Keratinocyte (primary cell): ENCODE results near the gene ZNF440. TPM values are rescaled to one million over a fixed set of nuclear protein-coding genes. Genes with fewer than 3 reads are reported as not detected.

Experiments used
- DNase-seq: peaks from one replicate; pipeline ENCODE4 v3.0.0-alpha.2; 2011; ENCODE audit warnings: low read depth, missing footprints, low spot score
- FAIRE-seq: peaks from 2 replicates; lab custom pipeline; 2011; peaks lifted over from hg19 to GRCh38; lab: Jason Lieb, UNC
- H2AFZ ChIP-seq: 2 replicates; pipeline ENCODE4 v1.6.0; 2012; ENCODE audit warnings: low read length, control low read depth, inconsistent platforms; ENCODE audit not compliant: control insufficient read depth
- H3K27ac ChIP-seq: 2 replicates; pipeline ENCODE4 v1.5.1; 2011; ENCODE audit warnings: low read length; ENCODE audit not compliant: control insufficient read depth, insufficient read depth
- H3K27me3 ChIP-seq: 3 replicates; pipeline ENCODE4 v1.6.0; 2011; ENCODE audit warnings: low read length; ENCODE audit not compliant: control insufficient read depth, insufficient read depth; ENCODE audit errors: extremely low read depth
- H3K36me3 ChIP-seq, 2 experiments: 2 replicates in 1 of 2; 3 replicates in 1 of 2; pipeline ENCODE4 v1.5.1; 2011; ENCODE audit warnings: low read length in 2 of 2, mild to moderate bottlenecking in 1 of 2; ENCODE audit not compliant: control insufficient read depth in 2 of 2, insufficient read depth in 2 of 2; ENCODE audit errors: extremely low read depth in 1 of 2
- H3K4me1 ChIP-seq: 3 replicates; pipeline ENCODE4 v1.5.1; 2011; ENCODE audit warnings: low read length; ENCODE audit not compliant: control insufficient read depth, insufficient read depth; ENCODE audit errors: extremely low read depth
- H3K4me2 ChIP-seq: 3 replicates; pipeline ENCODE4 v1.6.0; 2011; ENCODE audit warnings: low read depth, low read length; ENCODE audit not compliant: control insufficient read depth, insufficient read depth; ENCODE audit errors: extremely low read depth
- H3K4me3 ChIP-seq, 3 experiments: fragments of 200-600 bp in 1 of 3; sonication (generic) in 1 of 3; 2 replicates in 2 of 3; 3 replicates in 1 of 3; pipeline ENCODE4 v1.5.1; 2011 to 2016; ENCODE audit warnings: low read length in 3 of 3, mild to moderate bottlenecking in 3 of 3, control low read depth in 2 of 3, inconsistent platforms in 1 of 3, low read depth in 1 of 3, mixed read lengths in 1 of 3, mixed run types in 1 of 3, moderate library complexity in 1 of 3; ENCODE audit not compliant: control insufficient read depth in 2 of 3, insufficient read depth in 2 of 3; ENCODE audit errors: extremely low read depth in 1 of 3
- H3K79me2 ChIP-seq: 2 replicates; pipeline ENCODE4 v1.6.0; 2012; ENCODE audit warnings: low read length; ENCODE audit not compliant: control insufficient read depth, insufficient read depth
- H3K9ac ChIP-seq: 3 replicates; pipeline ENCODE4 v1.6.0; 2011; ENCODE audit warnings: low read length; ENCODE audit not compliant: control insufficient read depth, insufficient read depth; ENCODE audit errors: extremely low read depth
- H3K9me1 ChIP-seq: 3 replicates; pipeline ENCODE4 v1.6.0; 2011; ENCODE audit warnings: low read length; ENCODE audit not compliant: control insufficient read depth, insufficient read depth; ENCODE audit errors: extremely low read depth
- H3K9me3 ChIP-seq: 2 replicates; pipeline ENCODE4 v1.5.1; 2012; ENCODE audit warnings: low read depth, low read length; ENCODE audit not compliant: control insufficient read depth
- H4K20me1 ChIP-seq: 3 replicates; pipeline ENCODE4 v1.6.0; 2011; ENCODE audit warnings: low read length; ENCODE audit not compliant: control insufficient read depth, insufficient read depth; ENCODE audit errors: extremely low read depth
- CTCF ChIP-seq, 3 experiments: IDR thresholded peaks in 1 of 3; conservative IDR thresholded peaks in 1 of 3; optimal IDR thresholded peaks in 1 of 3; 2 replicates in 2 of 3; 3 replicates in 1 of 3; pipeline versions ENCODE3 to v1.5.1; 2011; ENCODE audit warnings: low read length in 3 of 3, mild to moderate bottlenecking in 3 of 3, moderate library complexity in 2 of 3, control low read depth in 1 of 3, inconsistent platforms in 1 of 3; ENCODE audit not compliant: insufficient read depth in 2 of 3; ENCODE audit errors: extremely low read depth in 1 of 3
- EZH2 ChIP-seq: IDR thresholded peaks from one replicate; pipeline ENCODE4 v1.6.1; 2012; ENCODE audit warnings: inconsistent platforms, mild to moderate bottlenecking, low read length, moderate library complexity
- dilution Hi-C: fragments of 300-500 bp; cut with MboI; formaldehyde crosslinking; loops from one replicate; pipeline ENCODE4 v1.7.0; 2020; ENCODE audit warnings: low sequenced_read_pairs; ENCODE audit not compliant: extremely low pct_ligation_motif_present
- polyA plus RNA-seq, 5 experiments: library from polyadenylated mRNA; depleted of rRNA in 3 of 5; stranded (reverse) in 3 of 5; stranded (forward) in 1 of 5; unstranded in 1 of 5; fragments of >200 nt; gene quantifications; 1 replicate in 1 of 5; 2 replicates in 3 of 5; 3 replicates in 1 of 5; pipeline versions ENCODE4 v1.2.1 to v1.2.3, GENCODE V29; 2011 to 2012; ENCODE audit warnings: missing spikeins in 2 of 5, low read depth in 1 of 5, low replicate concordance in 1 of 5

The ZNF440 gene
- polyA plus RNA-seq, 1 donor (not counting 4 experiments of a cell fraction or from before 2014, with no cell fraction given), result 10.7 TPM

- TF ChIP-seq CTCF (optimal IDR thresholded peaks at IDR 0.05 in 1 of 3, IDR thresholded peaks at IDR 0.05 in 1 of 3, conservative IDR thresholded peaks at IDR 0.05 in 1 of 3; ENCODE audit: extremely low read depth in 1 of 3, insufficient read depth in 2 of 3, low read length in 3 of 3), result peak in 2 of 3 experiments; percentile 22 to 25
- no peak for TF ChIP-seq EZH2
- FAIRE-seq (peak; percentile 44), DNase-seq (no peak)
- H3K4me3 ChIP-seq, result peak within 1 kb of the TSS; percentile 52 to 80 (median 78)
- peaks cover 9% of the 10 kb centered on the region for H3K4me1 ChIP-seq
- H3K9me3 ChIP-seq, result no peaks in the 10 kb centered on the region
- H3K36me3 ChIP-seq, result no peaks in the 10 kb centered on the region
- no peaks in the 10 kb centered on the region for H3K79me2 ChIP-seq
- H4K20me1 ChIP-seq, result no peaks in the 10 kb centered on the region
- peak within 1 kb of the TSS; percentile 90 for H3K4me2 ChIP-seq
- H3K27ac ChIP-seq, result no peak within 1 kb of the TSS
- dilution Hi-C loops, result no loop called here
- no peaks in the 10 kb centered on the region for H3K27me3 ChIP-seq
- no peaks in the 10 kb centered on the region for H3K9me1 ChIP-seq
- peak within 1 kb of the TSS; percentile 97 for H2AFZ ChIP-seq
- H3K9ac ChIP-seq, result peak within 1 kb of the TSS; percentile 75
Measured at GRCh38 chr19:11798391-11799330, 15.4 kb upstream of the ZNF440 start, which contains the start of gene ZNF491. ZNF491 (plus strand) TSS chr19:11798523; CDS start chr19:11805954, 7,431 bp downstream.

- no peaks in the 10 kb centered on the region for H3K4me1 ChIP-seq
- H4K20me1 ChIP-seq, result no peaks in the 10 kb centered on the region
- TF ChIP-seq EZH2 (no peak), CTCF (optimal IDR thresholded peaks at IDR 0.05 in 1 of 3, IDR thresholded peaks at IDR 0.05 in 1 of 3, conservative IDR thresholded peaks at IDR 0.05 in 1 of 3; ENCODE audit: extremely low read depth in 1 of 3, insufficient read depth in 2 of 3, low read length in 3 of 3) (no peak)
- H3K9ac ChIP-seq, result no peak overlapping the region
- DNase-seq (no peak), FAIRE-seq (no peak)
- dilution Hi-C loops, result no loop called here
- H3K9me1 ChIP-seq, result no peaks in the 10 kb centered on the region
- no peaks in the 10 kb centered on the region for H3K79me2 ChIP-seq
- no peaks in the 10 kb centered on the region for H3K36me3 ChIP-seq
- H3K4me3 ChIP-seq, result no peak overlapping the region
- H2AFZ ChIP-seq, result no peak overlapping the region
- H3K4me2 ChIP-seq, result no peak overlapping the region
- no peak overlapping the region for H3K27ac ChIP-seq
- no peaks in the 10 kb centered on the region for H3K27me3 ChIP-seq
- peaks cover 18% of the 10 kb centered on the region for H3K9me3 ChIP-seq
Measured at GRCh38 chr19:11806354-11807098, 7.5 kb upstream of the ZNF440 start.
